Nephron (organoid): ENCODE data around the gene C22orf23.
"Not testable (repeated sequence)": the region's sequence is repeated elsewhere in the genome, so short reads cannot be mapped to it uniquely, and the experiment has no call there.

Experiments used
- H3K27ac Mint-ChIP-seq, 3 experiments: 2 replicates each; pipeline ENCODE4 v1.8.0; 2020; ENCODE audit warnings: mixed read lengths in 3 of 3, mild to moderate bottlenecking in 2 of 3, moderate library complexity in 1 of 3
- H3K27me3 Mint-ChIP-seq: 2 replicates; pipeline ENCODE4 v1.8.0; 2021; ENCODE audit warnings: low read depth, mild to moderate bottlenecking, moderate library complexity, mixed read lengths
- H3K36me3 Mint-ChIP-seq: 2 replicates; pipeline ENCODE4 v1.8.0; 2020; ENCODE audit warnings: low read depth, mixed read lengths
- H3K4me1 Mint-ChIP-seq: 2 replicates; pipeline ENCODE4 v1.8.0; 2020; ENCODE audit warnings: mixed read lengths
- H3K4me3 Mint-ChIP-seq, 3 experiments: 2 replicates each; pipeline ENCODE4 v1.8.0; 2020; ENCODE audit warnings: mild to moderate bottlenecking in 3 of 3, mixed read lengths in 3 of 3, moderate library complexity in 2 of 3
- H3K9me3 Mint-ChIP-seq: 2 replicates; pipeline ENCODE4 v1.8.0; 2020; ENCODE audit warnings: mixed read lengths
- CTCF ChIP-seq, 3 experiments: fragments of 200-600 bp; sonication (generic); IDR thresholded peaks; one replicate each; pipeline ENCODE4 v1.5.0; 2021; ENCODE audit warnings: antibody characterized with exemption in 3 of 3; ENCODE audit not compliant: unreplicated experiment in 3 of 3

The C22orf23 gene

GRCh38 chr22:37953062-37953436 lies 352 bp downstream of the C22orf23 start:
- no peaks in the 10 kb centered on the region for H3K9me3 Mint-ChIP-seq
- peak overlapping the region in 2 of 3 experiments; percentile 78 to 83 for H3K27ac Mint-ChIP-seq
- peaks cover 21% of the 10 kb centered on the region for H3K4me1 Mint-ChIP-seq
- peaks cover 9% of the 10 kb centered on the region for H3K27me3 Mint-ChIP-seq
- no peak for TF ChIP-seq CTCF (IDR thresholded peaks at IDR 0.05; ENCODE audit: unreplicated experiment in 3 of 3)
- peak overlapping the region; percentile 96 to 99 (median 98) for H3K4me3 Mint-ChIP-seq
- peaks cover 22% of the 10 kb centered on the region for H3K36me3 Mint-ChIP-seq

- not testable (repeated sequence) for H3K27ac Mint-ChIP-seq, H3K9me3 Mint-ChIP-seq, H3K27me3 Mint-ChIP-seq
- Mint-ChIP-seq H3K36me3 (peaks cover 18% of the 10 kb centered on the region), H3K4me1 (peaks cover 21% of the 10 kb centered on the region), H3K4me3 (peak overlapping the region; percentile 96 to 99 (median 98))
These were observed 772 bp downstream of the C22orf23 start for GRCh38 chr22:37952629-37953028.

GRCh38 chr22:37951305-37951704 lies 2.1 kb downstream of the C22orf23 start:
- Mint-ChIP-seq H3K27me3 (peaks cover 9% of the 10 kb centered on the region), H3K27ac (peak overlapping the region in 1 of 3 experiments; percentile 19), H3K9me3 (no peaks in the 10 kb centered on the region), H3K4me3 (peak overlapping the region; percentile 20 to 70 (median 57)), H3K4me1 (peaks cover 21% of the 10 kb centered on the region), H3K36me3 (peaks cover 6% of the 10 kb centered on the region)
- no peak for TF ChIP-seq CTCF (IDR thresholded peaks at IDR 0.05; ENCODE audit: unreplicated experiment in 3 of 3)

GRCh38 chr22:37947142-37947795 lies 6.1 kb downstream of the C22orf23 start:
- not testable (repeated sequence) for H3K27ac Mint-ChIP-seq, H3K4me3 Mint-ChIP-seq, H3K9me3 Mint-ChIP-seq, H3K27me3 Mint-ChIP-seq, H3K36me3 Mint-ChIP-seq, H3K4me1 Mint-ChIP-seq

- not testable (repeated sequence) for H3K9me3 Mint-ChIP-seq, H3K4me1 Mint-ChIP-seq, H3K27ac Mint-ChIP-seq, H3K27me3 Mint-ChIP-seq, H3K4me3 Mint-ChIP-seq
- peaks cover 13% of the 10 kb centered on the region for H3K36me3 Mint-ChIP-seq
These were observed 9.0 kb downstream of the C22orf23 start for GRCh38 chr22:37944423-37944822.

GRCh38 chr22:37943825-37944198 lies 9.6 kb downstream of the C22orf23 start:
- Mint-ChIP-seq H3K27me3 (no peaks in the 10 kb centered on the region), H3K4me3 (no peak overlapping the region), H3K27ac (peak overlapping the region; percentile 51 to 81 (median 63)), H3K9me3 (no peaks in the 10 kb centered on the region), H3K4me1 (no peaks in the 10 kb centered on the region), H3K36me3 (peaks cover 13% of the 10 kb centered on the region)
- TF ChIP-seq CTCF (IDR thresholded peaks at IDR 0.05; ENCODE audit: unreplicated experiment in 3 of 3) = no peak

- H3K27me3 Mint-ChIP-seq = no peaks in the 10 kb centered on the region
- no peak for TF ChIP-seq CTCF (IDR thresholded peaks at IDR 0.05; ENCODE audit: unreplicated experiment in 3 of 3)
- H3K36me3 Mint-ChIP-seq = peaks cover 13% of the 10 kb centered on the region
- no peak overlapping the region for H3K4me3 Mint-ChIP-seq
- H3K27ac Mint-ChIP-seq = peak overlapping the region; percentile 51 to 81 (median 63)
- no peaks in the 10 kb centered on the region for H3K9me3 Mint-ChIP-seq
- H3K4me1 Mint-ChIP-seq = no peaks in the 10 kb centered on the region
These were observed 10.1 kb downstream of the C22orf23 start for GRCh38 chr22:37943136-37943824.
